ENCODE measurements around the gene SLC22A31. TPM values are rescaled to one million over a fixed set of nuclear protein-coding genes. Genes with fewer than 3 reads are reported as not detected.

Gene SLC22A31
- total and polyA plus RNA-seq, 4 donors: 25.2 to 285 (median 153) TPM

GRCh38 chr16:89178453-89179147 lies 21.7 kb downstream of the SLC22A31 start:
- H3K27ac ChIP-seq (ENCODE audit: low read depth in 1 of 2, low read length in 1 of 2): no peak overlapping the region
- peaks cover 0 to 23% (median 4%) of the 10 kb centered on the region in 5 donors for H3K4me1 ChIP-seq (ENCODE audit: control insufficient read depth in 5 of 5, insufficient read depth in 5 of 5, low read length in 5 of 5)
- H3K27me3 ChIP-seq (ENCODE audit: control insufficient read depth in 3 of 3, insufficient read depth in 3 of 3, low read length in 2 of 3): peaks cover 0 to 4% (median 0%) of the 10 kb centered on the region in 3 donors
- no peak overlapping the region for H3K4me3 ChIP-seq
- H3K36me3 ChIP-seq (ENCODE audit: control insufficient read depth in 4 of 4, insufficient read depth in 4 of 4, low read length in 4 of 4): no peaks in the 10 kb centered on the region
- no peak for ATAC-seq (ENCODE audit: insufficient read depth, low FRiP score)
- 81 to 93% methylated on average over 23 to 24 of the region's 24 CpGs for WGBS, 2 donors
- no peak for TF ChIP-seq CTCF (IDR thresholded peaks at IDR 0.05; ENCODE audit: control extremely low read depth, extremely low read depth)
- no peak overlapping the region for H3K9ac ChIP-seq (ENCODE audit: insufficient read depth in 1 of 2, low read length in 2 of 2)
- no peak for DNase-seq
- no peaks in the 10 kb centered on the region for H3K9me3 ChIP-seq (ENCODE audit: control insufficient read depth in 4 of 4, insufficient read depth in 3 of 4, low read length in 3 of 4)

GRCh38 chr16:89177501-89177900 lies 22.8 kb downstream of the SLC22A31 start:
- ATAC-seq (ENCODE audit: insufficient read depth, low FRiP score) (no peak), DNase-seq (no peak)
- 65 to 89% methylated on average over 10 to 12 of the region's 12 CpGs for WGBS, 2 donors

GRCh38 chr16:89176717-89177116 lies 23.6 kb downstream of the SLC22A31 start:
- Histone ChIP-seq H3K9ac (ENCODE audit: insufficient read depth in 1 of 2, low read length in 2 of 2) (no peak overlapping the region), H3K4me3 (no peak overlapping the region), H3K36me3 (ENCODE audit: control insufficient read depth in 4 of 4, insufficient read depth in 4 of 4, low read length in 4 of 4) (no peaks in the 10 kb centered on the region), H3K9me3 (ENCODE audit: control insufficient read depth in 4 of 4, insufficient read depth in 3 of 4, low read length in 3 of 4) (no peaks in the 10 kb centered on the region), H3K27ac (ENCODE audit: low read depth in 1 of 2, low read length in 1 of 2) (no peak overlapping the region), H3K27me3 (ENCODE audit: control insufficient read depth in 3 of 3, insufficient read depth in 3 of 3, low read length in 2 of 3) (no peaks in the 10 kb centered on the region), H3K4me1 (ENCODE audit: control insufficient read depth in 5 of 5, insufficient read depth in 5 of 5, low read length in 5 of 5) (peaks cover 0 to 42% (median 4%) of the 10 kb centered on the region in 5 donors)
- 90 to 96% methylated on average over 9 of the region's 9 CpGs for WGBS, 2 donors
- no peak for TF ChIP-seq CTCF (IDR thresholded peaks at IDR 0.05; ENCODE audit: control extremely low read depth, extremely low read depth)
- DNase-seq: no peak
- ATAC-seq (ENCODE audit: insufficient read depth, low FRiP score): no peak

More at GRCh38 chr16:89177501-89177900, 22.8 kb downstream of the SLC22A31 start:
- no peak overlapping the region for H3K4me3 ChIP-seq
- H3K27ac ChIP-seq (ENCODE audit: low read depth in 1 of 2, low read length in 1 of 2): no peak overlapping the region
- H3K4me1 ChIP-seq (ENCODE audit: control insufficient read depth in 5 of 5, insufficient read depth in 5 of 5, low read length in 5 of 5): peaks cover 0 to 34% (median 4%) of the 10 kb centered on the region in 5 donors
- no peaks in the 10 kb centered on the region for H3K36me3 ChIP-seq (ENCODE audit: control insufficient read depth in 4 of 4, insufficient read depth in 4 of 4, low read length in 4 of 4)
- H3K27me3 ChIP-seq (ENCODE audit: control insufficient read depth in 3 of 3, insufficient read depth in 3 of 3, low read length in 2 of 3): no peaks in the 10 kb centered on the region
- H3K9ac ChIP-seq (ENCODE audit: insufficient read depth in 1 of 2, low read length in 2 of 2): no peak overlapping the region
- TF ChIP-seq CTCF (IDR thresholded peaks at IDR 0.05; ENCODE audit: control extremely low read depth, extremely low read depth): no peak
- no peaks in the 10 kb centered on the region for H3K9me3 ChIP-seq (ENCODE audit: control insufficient read depth in 4 of 4, insufficient read depth in 3 of 4, low read length in 3 of 4)
